ENCODE measurements around the gene SDHAF1.

SDHAF1 gene

GRCh38 chr19:35986664-35987570, 8.1 kb upstream of the SDHAF1 start:
- no peak for DNase-seq (ENCODE audit: low read depth in 2 of 2, low spot score in 1 of 2)

- no peak for DNase-seq (ENCODE audit: low read depth in 2 of 2, low spot score in 1 of 2)
Observed at GRCh38 chr19:35987571-35987896, 7.5 kb upstream of the SDHAF1 start.

GRCh38 chr19:35988824-35989223, 6.2 kb upstream of the SDHAF1 start:
- DNase-seq (ENCODE audit: low read depth in 2 of 2, low spot score in 1 of 2), result no peak

- no peak for DNase-seq (ENCODE audit: low read depth in 2 of 2, low spot score in 1 of 2)
Observed at GRCh38 chr19:35990156-35990555, 4.8 kb upstream of the SDHAF1 start.

- no peak for DNase-seq (ENCODE audit: low read depth in 2 of 2, low spot score in 1 of 2)
Observed at GRCh38 chr19:35990771-35991730, 3.9 kb upstream of the SDHAF1 start.

- DNase-seq (ENCODE audit: low read depth in 2 of 2, low spot score in 1 of 2), result no peak
Observed at GRCh38 chr19:35991731-35992450, 3.1 kb upstream of the SDHAF1 start.

- DNase-seq (ENCODE audit: low read depth in 2 of 2, low spot score in 1 of 2), result no peak
Observed at GRCh38 chr19:35992907-35993765, 1.9 kb upstream of the SDHAF1 start.

- DNase-seq (ENCODE audit: low read depth in 2 of 2, low spot score in 1 of 2), result no peak
Observed at GRCh38 chr19:35993923-35994598, 927 bp upstream of the SDHAF1 start.

- DNase-seq (ENCODE audit: low read depth in 2 of 2, low spot score in 1 of 2), result no peak
Observed at GRCh38 chr19:35996777-35997176, 1.8 kb downstream of the SDHAF1 start.

GRCh38 chr19:36001605-36002004, 6.6 kb downstream of the SDHAF1 start:
- DNase-seq (ENCODE audit: low read depth in 2 of 2, low spot score in 1 of 2), result no peak

GRCh38 chr19:36003284-36003683, 8.3 kb downstream of the SDHAF1 start:
- no peak for DNase-seq (ENCODE audit: low read depth in 2 of 2, low spot score in 1 of 2)

- DNase-seq (ENCODE audit: low read depth in 2 of 2, low spot score in 1 of 2), result no peak
Observed at GRCh38 chr19:36006955-36007354, 12.0 kb downstream of the SDHAF1 start.

GRCh38 chr19:36008336-36008978, 13.5 kb downstream of the SDHAF1 start, which contains the start of gene SYNE4:
SYNE4 (minus strand) TSS chr19:36008813; CDS start chr19:36008681, 132 bp downstream.
- DNase-seq (ENCODE audit: low read depth in 2 of 2, low spot score in 1 of 2), result no peak

GRCh38 chr19:36009220-36009619, 14.2 kb downstream of the SDHAF1 start:
- no peak for DNase-seq (ENCODE audit: low read depth in 2 of 2, low spot score in 1 of 2)

GRCh38 chr19:36009633-36010379, 14.8 kb downstream of the SDHAF1 start:
- no peak for DNase-seq (ENCODE audit: low read depth in 2 of 2, low spot score in 1 of 2)

GRCh38 chr19:36010402-36010801, 15.4 kb downstream of the SDHAF1 start:
- DNase-seq (ENCODE audit: low read depth in 2 of 2, low spot score in 1 of 2), result no peak

- DNase-seq (ENCODE audit: low read depth in 2 of 2, low spot score in 1 of 2), result no peak
Observed at GRCh38 chr19:36013280-36014011, 18.5 kb downstream of the SDHAF1 start.

Data from stimulated activated CD8-positive, alpha-beta memory T cell treated with anti-CD3 and anti-CD28 coated beads, Interleukin-4, amount 100 ng/mL, for 1 hour (primary cell).